ENCODE results near the gene IP6K2. TPM values are rescaled to one million over a fixed set of nuclear protein-coding genes. Genes with fewer than 3 reads are reported as not detected.

The IP6K2 gene
- total RNA-seq, 2 experiments from 2014 or later: 97.2 to 121 TPM

DNA sequence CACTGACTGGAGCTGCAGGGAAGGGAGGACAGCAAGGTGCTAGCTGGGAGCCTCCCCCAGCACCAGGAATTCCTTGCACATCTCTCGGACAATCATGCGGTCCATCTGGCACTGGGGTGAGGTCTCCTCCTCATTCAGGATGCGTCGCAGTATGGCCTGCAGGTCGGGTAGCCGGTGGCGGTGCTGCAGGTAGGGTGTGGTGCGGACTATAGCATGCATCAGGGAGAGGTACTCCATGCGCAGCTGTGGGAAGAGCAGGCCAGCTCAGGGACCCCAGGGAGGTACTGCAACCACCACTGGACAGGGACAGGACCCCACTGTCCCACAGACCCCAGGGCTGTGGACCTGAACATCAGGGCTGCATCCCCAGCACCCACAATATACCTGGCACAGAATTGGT lies 42.5 kb downstream of the IP6K2 start:
- H3K36me3 ChIP-seq (ENCODE audit: insufficient read depth, low read length): peaks cover 17% of the 10 kb centered on the region
- DNase-seq: no peak
- Mint-ChIP-seq H3K27ac (no peak overlapping the region), H3K4me3 (no peak overlapping the region), H3K9me3 (no peaks in the 10 kb centered on the region), H3K36me3 (ENCODE audit: low read depth) (peaks cover 26% of the 10 kb centered on the region), H3K27me3 (no peaks in the 10 kb centered on the region), H3K4me1 (ENCODE audit: low read depth) (peaks cover 4% of the 10 kb centered on the region)
- ChIA-PET CTCF (interaction anchor here (1.6 kb wide), 1 partner anchor 11 kb away, joined by 4 read pairs; the partner anchor contains the start of gene NCKIPSD), POLR2A (no interaction called here)
- peaks cover 2% of the 10 kb centered on the region for H3K4me1 ChIP-seq (ENCODE audit: insufficient read depth, low read length)
- ATAC-seq (ENCODE audit: poor library complexity): no peak
- H3K27ac ChIP-seq (ENCODE audit: low read depth in 1 of 2, low read length in 2 of 2): no peak overlapping the region
- intact Hi-C loops (cut with DNase I, micrococcal nuclease): no loop called here
- no peak for TF ChIP-seq CTCF (IDR thresholded peaks at IDR 0.05)
- H3K4me3 ChIP-seq (ENCODE audit: low read length): no peak overlapping the region
- no peaks in the 10 kb centered on the region for H3K27me3 ChIP-seq (ENCODE audit: control insufficient read depth in 1 of 2, insufficient read depth in 2 of 2, low read length in 2 of 2)
- H3K9me3 ChIP-seq (ENCODE audit: control insufficient read depth in 1 of 2, insufficient read depth in 1 of 2, low read length in 2 of 2): no peaks in the 10 kb centered on the region

DNA sequence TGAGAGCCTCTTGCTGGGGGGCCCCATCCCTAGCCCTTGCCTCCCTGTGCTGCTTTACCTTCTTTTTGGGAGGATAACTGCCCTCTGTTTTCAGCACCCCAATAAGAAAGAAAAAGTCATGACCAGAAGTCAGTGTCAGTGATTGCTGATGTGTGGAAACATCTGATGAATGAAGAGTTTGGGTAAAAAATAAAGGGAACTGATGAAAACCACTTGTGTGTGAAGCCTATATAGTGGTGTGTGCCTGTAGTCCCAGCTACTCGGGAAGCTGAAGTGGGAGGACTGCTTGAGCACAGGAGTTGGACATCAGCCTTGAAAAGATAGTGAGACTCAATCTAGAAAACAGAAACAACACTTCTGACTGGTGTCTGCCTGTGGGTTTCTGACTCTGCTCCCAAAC lies 44.5 kb downstream of the IP6K2 start:
- ATAC-seq (ENCODE audit: poor library complexity) (no peak), DNase-seq (no peak)
- H3K27ac ChIP-seq (ENCODE audit: low read depth in 1 of 2, low read length in 2 of 2): no peak overlapping the region
- H3K36me3 ChIP-seq (ENCODE audit: insufficient read depth, low read length): peaks cover 3% of the 10 kb centered on the region
- no peaks in the 10 kb centered on the region for H3K27me3 ChIP-seq (ENCODE audit: control insufficient read depth in 1 of 2, insufficient read depth in 2 of 2, low read length in 2 of 2)
- H3K36me3 Mint-ChIP-seq (ENCODE audit: low read depth): peaks cover 10% of the 10 kb centered on the region
- no peak for TF ChIP-seq CTCF (IDR thresholded peaks at IDR 0.05)
- H3K27me3 Mint-ChIP-seq: no peaks in the 10 kb centered on the region
- ChIA-PET CTCF (no interaction called here), POLR2A (no interaction called here)
- no peak overlapping the region for H3K4me3 Mint-ChIP-seq
- H3K4me3 ChIP-seq (ENCODE audit: low read length): no peak overlapping the region
- H3K9me3 ChIP-seq (ENCODE audit: control insufficient read depth in 1 of 2, insufficient read depth in 1 of 2, low read length in 2 of 2): no peaks in the 10 kb centered on the region
- no peaks in the 10 kb centered on the region for H3K4me1 Mint-ChIP-seq (ENCODE audit: low read depth)
- H3K4me1 ChIP-seq (ENCODE audit: insufficient read depth, low read length): no peaks in the 10 kb centered on the region
- H3K27ac Mint-ChIP-seq: no peak overlapping the region
- H3K9me3 Mint-ChIP-seq: no peaks in the 10 kb centered on the region
- intact Hi-C loops (cut with DNase I, micrococcal nuclease): no loop called here

DNA sequence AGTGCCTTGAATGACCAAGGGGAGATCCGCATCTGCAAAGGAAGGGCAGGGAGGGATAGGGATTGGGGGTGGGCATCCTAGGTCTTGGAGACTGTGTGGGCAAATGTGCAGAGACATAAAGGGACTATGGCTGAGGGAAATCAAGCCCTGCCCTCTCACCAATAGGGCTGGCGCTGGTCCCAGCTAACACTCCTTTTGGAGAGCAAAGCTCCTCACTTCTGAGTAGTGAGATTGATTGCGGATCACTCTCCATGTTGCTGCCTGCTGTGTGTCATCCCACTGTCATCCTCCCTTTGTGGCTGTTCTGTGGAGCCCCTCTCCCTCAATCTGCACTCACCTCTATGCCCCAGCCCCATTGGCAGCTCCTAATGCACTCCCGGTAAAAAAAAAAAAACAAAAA lies 52.1 kb downstream of the IP6K2 start:
- no peaks in the 10 kb centered on the region for H3K4me1 Mint-ChIP-seq (ENCODE audit: low read depth)
- H3K36me3 Mint-ChIP-seq (ENCODE audit: low read depth): no peaks in the 10 kb centered on the region
- Histone ChIP-seq H3K36me3 (ENCODE audit: insufficient read depth, low read length) (no peaks in the 10 kb centered on the region), H3K9me3 (ENCODE audit: control insufficient read depth in 1 of 2, insufficient read depth in 1 of 2, low read length in 2 of 2) (peaks cover 0 to 41% of the 10 kb centered on the region in 2 experiments), H3K27ac (ENCODE audit: low read depth in 1 of 2, low read length in 2 of 2) (no peak overlapping the region), H3K27me3 (ENCODE audit: control insufficient read depth in 1 of 2, insufficient read depth in 2 of 2, low read length in 2 of 2) (peaks cover 31 to 37% of the 10 kb centered on the region in 2 experiments), H3K4me3 (ENCODE audit: low read length) (no peak overlapping the region), H3K4me1 (ENCODE audit: insufficient read depth, low read length) (peaks cover 36% of the 10 kb centered on the region)
- POLR2A ChIA-PET: interaction anchor here (0.6 kb wide), 1 partner anchor 12 kb away, joined by 3 read pairs; no protein-coding TSS in a partner anchor
- H3K27me3 Mint-ChIP-seq: peaks cover 35% of the 10 kb centered on the region
- no peak overlapping the region for H3K4me3 Mint-ChIP-seq
- no peak for TF ChIP-seq CTCF (IDR thresholded peaks at IDR 0.05)
- ATAC-seq (ENCODE audit: poor library complexity) (no peak), DNase-seq (no peak)
- H3K27ac Mint-ChIP-seq: no peak overlapping the region
- intact Hi-C loops (cut with DNase I, micrococcal nuclease): no loop called here
- no peaks in the 10 kb centered on the region for H3K9me3 Mint-ChIP-seq
- CTCF ChIA-PET: interaction anchor here (1.2 kb wide), 1 partner anchor 21 kb away, joined by 4 read pairs; the partner anchor contains the start of gene NCKIPSD

All from CD4-positive, alpha-beta T cell (primary cell).